Fibroblast of lung (primary cell): ENCODE data around the gene STX5. TPM values are rescaled to one million over a fixed set of nuclear protein-coding genes. Genes with fewer than 3 reads are reported as not detected.
"Not testable (repeated sequence)": the region's sequence is repeated elsewhere in the genome, so short reads cannot be mapped to it uniquely, and the experiment has no call there.

ENCODE experiments used
- DNase-seq, 2 donors: peaks; one replicate each; pipeline versions ENCODE4 v3.0.0 to v3.0.0-alpha.2; 2010; ENCODE audit warnings: low read depth in 2 of 2
- H2AFZ ChIP-seq: 2 replicates; pipeline ENCODE4 v1.5.1; 2012; ENCODE audit warnings: low read length, control low read depth, inconsistent platforms
- H3K27ac ChIP-seq: 2 replicates; pipeline ENCODE4 v1.5.1; 2011; ENCODE audit warnings: low read length, control low read depth; ENCODE audit not compliant: insufficient read depth
- H3K27me3 ChIP-seq: 2 replicates; pipeline ENCODE4 v1.5.1; 2011; ENCODE audit warnings: mild to moderate bottlenecking, low read length; ENCODE audit not compliant: control insufficient read depth, insufficient read depth
- H3K36me3 ChIP-seq: 2 replicates; pipeline ENCODE4 v1.5.1; 2011; ENCODE audit warnings: low read length; ENCODE audit not compliant: control insufficient read depth, insufficient read depth
- H3K4me1 ChIP-seq: 2 replicates; pipeline ENCODE4 v1.5.1; 2011; ENCODE audit warnings: low read length; ENCODE audit not compliant: control insufficient read depth, insufficient read depth; ENCODE audit errors: extremely low read depth
- H3K4me2 ChIP-seq: 2 replicates; pipeline ENCODE4 v1.5.1; 2011; ENCODE audit warnings: low read length, control low read depth; ENCODE audit not compliant: insufficient read depth; ENCODE audit errors: extremely low read depth
- H3K4me3 ChIP-seq, 4 experiments: fragments of 200-600 bp in 1 of 4; sonication (generic) in 1 of 4; replicated peaks in 1 of 4; 2 replicates each; pipeline ENCODE4 v1.5.1; 2011 to 2016; ENCODE audit warnings: low read length in 4 of 4, low read depth in 3 of 4, mild to moderate bottlenecking in 3 of 4, control low read depth in 2 of 4, inconsistent platforms in 1 of 4, mixed read lengths in 1 of 4; ENCODE audit not compliant: insufficient read depth in 1 of 4; ENCODE audit errors: control extremely low read depth in 1 of 4
- H3K79me2 ChIP-seq: 2 replicates; pipeline ENCODE4 v1.5.1; 2012; ENCODE audit warnings: mild to moderate bottlenecking, low read length, inconsistent platforms; ENCODE audit not compliant: control insufficient read depth, insufficient read depth
- H3K9ac ChIP-seq: 2 replicates; pipeline ENCODE4 v1.5.1; 2011; ENCODE audit warnings: mild to moderate bottlenecking, low read length, control low read depth; ENCODE audit not compliant: insufficient read depth
- H3K9me3 ChIP-seq: 2 replicates; pipeline ENCODE4 v1.5.1; 2012; ENCODE audit warnings: low read depth, low read length; ENCODE audit not compliant: control insufficient read depth, insufficient read depth
- H4K20me1 ChIP-seq: 2 replicates; pipeline ENCODE4 v1.5.1; 2011; ENCODE audit warnings: low read length; ENCODE audit not compliant: control insufficient read depth, insufficient read depth; ENCODE audit errors: extremely low read depth
- CTCF ChIP-seq, 2 donors: IDR thresholded peaks in 1 of 2; conservative IDR thresholded peaks in 1 of 2; 1 replicate in 1 of 2; 2 replicates in 1 of 2; pipeline ENCODE4 v1.5.1; 2011 to 2012; ENCODE audit warnings: low read length in 2 of 2, control low read depth in 1 of 2, inconsistent platforms in 1 of 2, low read depth in 1 of 2, mild to moderate bottlenecking in 1 of 2
- EZH2 ChIP-seq: IDR thresholded peaks from 2 replicates; pipeline ENCODE4 v1.5.1; 2012; ENCODE audit warnings: low read length, control low read depth, mild to moderate bottlenecking; ENCODE audit errors: missing control alignments
- polyA plus RNA-seq, 2 donors: library from polyadenylated mRNA; depleted of rRNA in 1 of 2; stranded (reverse) in 1 of 2; unstranded in 1 of 2; fragments of >200 nt; gene quantifications; 2 replicates each; pipeline ENCODE4 v1.2.1, GENCODE V29; 2011 to 2012; ENCODE audit warnings: missing spikeins in 1 of 2
- total RNA-seq: library from RNA; depleted of rRNA; stranded (reverse); fragments of >200 nt; gene quantifications from 2 replicates; pipeline ENCODE4 v1.2.1, GENCODE V29; 2014

The STX5 gene
- total and polyA plus RNA-seq, 2 donors (not counting 1 experiment from before 2014, with no cell fraction given) = 44.9 to 48.9 TPM

GRCh38 chr11:62863687-62864335, 32.0 kb upstream of the STX5 start:
- TF ChIP-seq CTCF (conservative IDR thresholded peaks at IDR 0.05 in 1 of 2, IDR thresholded peaks at IDR 0.05 in 1 of 2; ENCODE audit: low read depth in 1 of 2, low read length in 2 of 2) (no peak), EZH2 (no peak)
- H4K20me1 ChIP-seq = no peaks in the 10 kb centered on the region
- no peak overlapping the region for H3K9ac ChIP-seq
- no peaks in the 10 kb centered on the region for H3K36me3 ChIP-seq
- no peaks in the 10 kb centered on the region for H3K9me3 ChIP-seq
- H3K4me2 ChIP-seq = no peak overlapping the region
- H3K79me2 ChIP-seq = no peaks in the 10 kb centered on the region
- no peaks in the 10 kb centered on the region for H3K27me3 ChIP-seq
- H2AFZ ChIP-seq = no peak overlapping the region
- H3K4me3 ChIP-seq = no peak overlapping the region
- no peaks in the 10 kb centered on the region for H3K4me1 ChIP-seq
- no peak overlapping the region for H3K27ac ChIP-seq
- DNase-seq = peak in 1 of 2 donors; percentile 15

DNA sequence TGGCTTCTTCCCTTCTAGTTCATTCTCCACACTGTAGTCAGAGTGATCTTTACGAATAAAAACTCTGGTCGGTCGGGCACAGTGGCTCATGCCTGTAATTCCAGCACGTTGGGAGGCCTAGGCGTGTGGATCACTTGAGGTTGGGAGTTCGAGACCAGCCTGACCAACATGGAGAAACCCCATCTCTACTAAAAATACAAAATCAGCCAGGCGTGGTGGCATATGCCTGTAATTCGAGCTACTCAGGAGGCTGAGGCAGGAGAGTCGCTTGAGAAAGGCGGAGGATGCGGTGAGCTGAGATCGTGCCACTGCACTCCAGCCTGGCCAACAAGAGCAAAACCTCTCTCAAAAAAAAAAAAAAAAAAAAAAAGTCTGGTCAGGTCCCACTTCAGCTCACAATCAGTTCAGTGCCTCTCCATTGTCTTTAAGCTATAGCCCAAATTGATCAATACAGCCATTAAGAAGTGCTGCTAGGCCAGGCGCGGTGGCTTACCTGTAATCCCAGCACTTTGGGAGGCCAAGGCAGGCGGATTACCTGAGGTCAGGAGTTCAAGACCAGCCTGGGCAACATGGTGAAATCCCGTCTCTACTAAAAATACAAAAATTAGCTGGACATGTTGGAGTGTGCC, 29.8 kb upstream of the STX5 start:
- H3K9me3 ChIP-seq, H3K79me2 ChIP-seq, H3K4me2 ChIP-seq, H3K27me3 ChIP-seq, H3K4me3 ChIP-seq, H3K27ac ChIP-seq, H3K9ac ChIP-seq, H3K36me3 ChIP-seq, DNase-seq, H3K4me1 ChIP-seq, H2AFZ ChIP-seq, H4K20me1 ChIP-seq: not testable (repeated sequence)

DNA sequence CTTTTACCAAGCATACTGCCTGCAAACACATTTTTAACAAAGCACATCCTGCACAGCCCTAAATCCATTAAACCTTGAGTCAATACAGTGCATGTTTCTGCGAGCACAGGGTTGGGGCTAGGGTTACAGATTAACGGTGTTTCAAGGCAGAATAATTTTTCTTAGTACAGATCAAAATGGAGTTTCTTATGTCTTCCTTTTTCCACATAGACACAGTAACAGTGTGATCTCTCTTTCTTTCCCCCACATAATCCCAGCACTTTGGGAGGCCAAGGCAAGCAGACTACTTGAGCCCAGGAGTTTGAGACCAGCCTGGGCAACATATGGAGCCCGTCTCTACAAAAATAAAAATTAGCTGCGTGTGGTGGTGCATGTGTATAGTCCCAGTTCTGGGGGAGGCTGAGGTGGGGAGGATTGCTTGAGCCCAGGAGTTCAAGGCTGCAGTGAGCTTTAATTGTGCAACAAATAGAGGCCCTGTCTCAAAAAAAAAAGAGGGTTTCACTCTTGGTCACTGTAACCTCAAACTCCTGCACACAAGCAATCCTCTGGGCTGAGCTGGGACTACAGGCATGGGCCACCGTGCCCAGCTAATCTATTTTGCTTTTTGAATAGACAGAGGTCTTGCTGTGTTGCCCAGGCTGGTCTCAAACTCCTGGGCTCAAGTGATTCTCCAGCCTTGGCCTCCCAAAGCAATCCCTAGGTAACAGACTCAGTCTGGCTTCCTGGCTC, 29.1 kb upstream of the STX5 start:
- Histone ChIP-seq H4K20me1 (no peaks in the 10 kb centered on the region), H3K4me1 (peaks cover 3% of the 10 kb centered on the region), H3K79me2 (peaks cover 5% of the 10 kb centered on the region), H3K36me3 (no peaks in the 10 kb centered on the region), H3K4me3 (no peak overlapping the region), H3K9me3 (no peaks in the 10 kb centered on the region), H3K9ac (no peak overlapping the region), H3K4me2 (no peak overlapping the region), H3K27ac (no peak overlapping the region), H3K27me3 (no peaks in the 10 kb centered on the region), H2AFZ (no peak overlapping the region)
- TF ChIP-seq EZH2 (no peak), CTCF (conservative IDR thresholded peaks at IDR 0.05 in 1 of 2, IDR thresholded peaks at IDR 0.05 in 1 of 2; ENCODE audit: low read depth in 1 of 2, low read length in 2 of 2) (no peak)
- no peak for DNase-seq

DNA sequence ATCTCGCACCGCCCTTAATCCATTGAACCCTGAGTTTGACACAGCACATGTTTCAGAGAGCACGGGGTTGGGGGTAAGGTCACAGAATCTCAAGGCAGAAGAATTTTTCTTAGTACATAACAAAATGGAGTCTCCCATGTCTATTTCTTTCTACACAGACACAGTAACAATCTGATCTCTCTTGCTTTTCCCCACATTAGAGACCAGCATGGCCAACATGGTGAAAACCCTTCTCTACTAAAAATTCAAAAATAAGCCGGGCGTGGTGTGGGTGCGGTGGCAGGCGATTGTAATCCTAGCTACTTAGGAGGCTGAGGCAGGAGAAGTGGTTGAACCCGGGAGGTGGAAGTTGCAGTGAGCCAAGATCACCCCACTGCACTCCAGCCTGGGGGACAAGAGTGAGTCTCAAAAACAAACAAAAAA, 27.4 kb upstream of the STX5 start:
- peaks cover 19% of the 10 kb centered on the region for H3K79me2 ChIP-seq
- not testable (repeated sequence) for H3K27me3 ChIP-seq, H3K9me3 ChIP-seq, H4K20me1 ChIP-seq, H3K4me3 ChIP-seq, H3K9ac ChIP-seq, H3K27ac ChIP-seq, H3K4me2 ChIP-seq, H2AFZ ChIP-seq, DNase-seq, H3K4me1 ChIP-seq, H3K36me3 ChIP-seq
